PC-3 (cell line): Measurements from ENCODE around the gene PIH1D1. TPM values are rescaled to one million over a fixed set of nuclear protein-coding genes. Genes with fewer than 3 reads are reported as not detected.
A peak's percentile ranks its signal among the peaks of the same experiment; 100 is the strongest.

Source experiments
- ATAC-seq: fragments of 200-7000 bp; cut with Tn5 transposase; 2 replicates; pipeline ENCODE4 v1.9.1; 2020; ENCODE audit warnings: mild to moderate bottlenecking, moderate library complexity
- BruUV-seq: library from RNA; stranded (reverse); fragments of 400-500 nt; replicated peaks from 2 replicates; lab custom pipeline; 2021; lab: Mats Ljungman, UMichigan
- CTCF ChIA-PET: fragments of 300-600 bp; sonication (Branson Sonifier 250); formaldehyde crosslinking; loops from one replicate; lab custom pipeline; 2022; ENCODE audit warnings: antibody characterized with exemption; lab: Charles Lee
- POLR2A ChIA-PET: fragments of 300-600 bp; sonication (Branson Sonifier 250); formaldehyde crosslinking; loops from one replicate; lab custom pipeline; 2022; ENCODE audit warnings: antibody characterized with exemption; ENCODE audit not compliant: unreplicated experiment; lab: Charles Lee
- DNase-seq: peaks from one replicate; pipeline ENCODE4 v3.0.0-alpha.2; 2015
- H2AFZ ChIP-seq: fragments of 300-600 bp; sonication (generic); 2 replicates; pipeline ENCODE4 v1.6.0; 2016; ENCODE audit warnings: antibody characterized with exemption, low read length
- H3F3A ChIP-seq: fragments of 300-600 bp; sonication (generic); one replicate; pipeline ENCODE4 v1.6.0; 2017; ENCODE audit warnings: antibody characterized with exemption, low read length, control low read depth, mild to moderate bottlenecking; ENCODE audit not compliant: unreplicated experiment
- H3K27ac ChIP-seq: fragments of 300-600 bp; sonication (generic); 2 replicates; pipeline ENCODE4 v1.5.1; 2016; ENCODE audit warnings: mild to moderate bottlenecking, low read length
- H3K27me3 ChIP-seq: fragments of 300-600 bp; sonication (generic); 2 replicates; pipeline ENCODE4 v1.6.1; 2016; ENCODE audit warnings: low read length, mixed read lengths
- H3K36me3 ChIP-seq: fragments of 300-600 bp; sonication (generic); 2 replicates; pipeline ENCODE4 v1.6.1; 2016; ENCODE audit warnings: low read depth, mixed run types, low read length, mixed read lengths
- H3K4me1 ChIP-seq: fragments of 300-600 bp; sonication (generic); 2 replicates; pipeline ENCODE4 v1.5.1; 2016; ENCODE audit warnings: low read length; ENCODE audit not compliant: insufficient read depth
- H3K4me2 ChIP-seq: fragments of 300-600 bp; sonication (generic); 2 replicates; pipeline ENCODE4 v1.6.0; 2016; ENCODE audit warnings: low read length
- H3K4me3 ChIP-seq: fragments of 300-600 bp; sonication (generic); 2 replicates; pipeline ENCODE4 v1.5.1; 2016; ENCODE audit warnings: mild to moderate bottlenecking, low read length, mixed read lengths
- H3K79me2 ChIP-seq: fragments of 300-600 bp; sonication (generic); 2 replicates; pipeline ENCODE4 v1.6.1; 2017; ENCODE audit warnings: low read length, mixed read lengths
- H3K9ac ChIP-seq: fragments of 300-600 bp; sonication (generic); 2 replicates; pipeline ENCODE4 v1.6.0; 2016; ENCODE audit warnings: mild to moderate bottlenecking, low read length
- H3K9me2 ChIP-seq: fragments of 300-600 bp; sonication (generic); replicated peaks from 2 replicates; pipeline ENCODE4 v1.6.1; 2016; ENCODE audit warnings: mixed run types, low read length, mixed read lengths
- H3K9me3 ChIP-seq: fragments of 300-600 bp; sonication (generic); 2 replicates; pipeline ENCODE4 v1.6.1; 2016; ENCODE audit warnings: low read length, mixed read lengths
- H4K20me1 ChIP-seq: fragments of 300-600 bp; sonication (generic); 2 replicates; pipeline ENCODE4 v1.6.1; 2016; ENCODE audit warnings: low read length, mixed read lengths
- CTCF ChIP-seq: fragments of 300-600 bp; sonication (generic); conservative IDR thresholded peaks from 2 replicates; pipeline ENCODE4 v1.5.1; 2017; ENCODE audit warnings: antibody characterized with exemption, low read depth, mild to moderate bottlenecking, low read length
- EZH2 ChIP-seq: fragments of 300-600 bp; sonication (generic); IDR thresholded peaks from one replicate; pipeline ENCODE4 v1.6.1; 2017; ENCODE audit warnings: antibody characterized with exemption, mild to moderate bottlenecking, low read length; ENCODE audit not compliant: unreplicated experiment
- EZH2phosphoT487 ChIP-seq: fragments of 300-600 bp; sonication (generic); IDR thresholded peaks from 2 replicates; pipeline ENCODE4 v1.6.1; 2018; ENCODE audit warnings: mild to moderate bottlenecking, antibody characterized with exemption, low read length, borderline replicate concordance
- intact Hi-C: fragments of 100-400 bp; cut with micrococcal nuclease; formaldehyde crosslinking; loops from 2 replicates; pipeline ENCODE4 v1.9.0; 2023
- total RNA-seq: library from RNA; depleted of rRNA; stranded (reverse); fragments of >200 nt; gene quantifications from 2 replicates; pipeline ENCODE4 v1.2.3, GENCODE V29; 2014

Gene PIH1D1
- total RNA-seq, 1 experiment from 2014 or later = 171 TPM

- no peaks in the 10 kb centered on the region for H3F3A ChIP-seq
- H4K20me1 ChIP-seq = no peaks in the 10 kb centered on the region
- no peaks in the 10 kb centered on the region for H3K9me3 ChIP-seq
- intact Hi-C loops = no loop called here
- no TSS peak for BruUV-seq
- no peaks in the 10 kb centered on the region for H3K79me2 ChIP-seq
- no peak overlapping the region for H3K4me3 ChIP-seq
- H3K36me3 ChIP-seq = no peaks in the 10 kb centered on the region; the same call in 1 of the 2 replicates
- no peaks in the 10 kb centered on the region for H3K27me3 ChIP-seq
- CTCF ChIA-PET = no interaction called here
- no peak overlapping the region for H3K4me2 ChIP-seq
- POLR2A ChIA-PET = no interaction called here
- DNase-seq = peak; percentile 77
- H3K27ac ChIP-seq = no peak overlapping the region
- H2AFZ ChIP-seq = 0 out of 2 replicates have a peak overlapping the region, but pooled peaks have one; percentile 29
- H3K4me1 ChIP-seq = no peaks in the 10 kb centered on the region
- no peak overlapping the region for H3K9ac ChIP-seq
- ATAC-seq = peak; percentile 75
- H3K9me2 ChIP-seq = no peaks in the 10 kb centered on the region
- no peak for TF ChIP-seq EZH2
- no peak for TF ChIP-seq EZH2phosphoT487
- no peak for TF ChIP-seq CTCF
These were observed 17.3 kb upstream of the PIH1D1 start for GRCh38 chr19:49468746-49469447.

- no peak overlapping the region for H3K4me2 ChIP-seq
- H4K20me1 ChIP-seq = no peaks in the 10 kb centered on the region
- ChIA-PET CTCF (no interaction called here), POLR2A (no interaction called here)
- H3K27me3 ChIP-seq = no peaks in the 10 kb centered on the region
- no peaks in the 10 kb centered on the region for H3F3A ChIP-seq
- ATAC-seq = no peak
- TF ChIP-seq EZH2phosphoT487 (no peak), CTCF (no peak), EZH2 (no peak)
- no peak overlapping the region for H3K4me3 ChIP-seq
- intact Hi-C loops = no loop called here
- H2AFZ ChIP-seq = no peak overlapping the region
- no peaks in the 10 kb centered on the region for H3K9me2 ChIP-seq
- H3K79me2 ChIP-seq = no peaks in the 10 kb centered on the region
- H3K9ac ChIP-seq = no peak overlapping the region
- no peak overlapping the region for H3K27ac ChIP-seq
- DNase-seq = no peak
- no peaks in the 10 kb centered on the region for H3K4me1 ChIP-seq
- H3K36me3 ChIP-seq = no peaks in the 10 kb centered on the region; the same call in 1 of the 2 replicates
- no TSS peak for BruUV-seq
- H3K9me3 ChIP-seq = no peaks in the 10 kb centered on the region
These were observed 16.6 kb upstream of the PIH1D1 start for GRCh38 chr19:49468199-49468598.

- ATAC-seq (no peak), DNase-seq (no peak)
- no peaks in the 10 kb centered on the region; the same call in 1 of the 2 replicates for H3K36me3 ChIP-seq
- BruUV-seq = no TSS peak
- POLR2A ChIA-PET = no interaction called here
- H3K9ac ChIP-seq = no peak overlapping the region
- CTCF ChIA-PET = no interaction called here
- no peak overlapping the region for H3K27ac ChIP-seq
- no peak overlapping the region for H3K4me3 ChIP-seq
- no peaks in the 10 kb centered on the region for H3K27me3 ChIP-seq
- no peaks in the 10 kb centered on the region for H3K4me1 ChIP-seq
- H3K4me2 ChIP-seq = no peak overlapping the region
- H3K9me3 ChIP-seq = no peaks in the 10 kb centered on the region
- no peaks in the 10 kb centered on the region for H3K79me2 ChIP-seq
- H3K9me2 ChIP-seq = no peaks in the 10 kb centered on the region
- no peaks in the 10 kb centered on the region for H4K20me1 ChIP-seq
- intact Hi-C loops = no loop called here
- no peak overlapping the region for H2AFZ ChIP-seq
- H3F3A ChIP-seq = no peaks in the 10 kb centered on the region
- no peak for TF ChIP-seq EZH2phosphoT487
- no peak for TF ChIP-seq CTCF
- TF ChIP-seq EZH2 = no peak
These were observed 13.8 kb upstream of the PIH1D1 start for GRCh38 chr19:49465371-49465770.
